ENCODE measurements around the gene DHCR7. TPM values are rescaled to one million over a fixed set of nuclear protein-coding genes. Genes with fewer than 3 reads are reported as not detected.

Gene DHCR7
- total RNA-seq, 4 donors from 2014 or later: 2.5 to 7.3 (median 5.9) TPM

- no peak for ATAC-seq
- no peak for TF ChIP-seq CTCF (IDR thresholded peaks at IDR 0.05 in 4 of 5, conservative IDR thresholded peaks at IDR 0.05 in 1 of 5)
- no peak for TF ChIP-seq POLR2A (IDR thresholded peaks at IDR 0.05)
Observed at GRCh38 chr11:71387784-71388636, 60.2 kb downstream of the DHCR7 start.

GRCh38 chr11:71387200-71387599 is 61.0 kb downstream of the DHCR7 start:
- ATAC-seq: no peak
- Histone ChIP-seq H3K9me3 (no peaks in the 10 kb centered on the region), H3K4me1 (no peaks in the 10 kb centered on the region), H3K27ac (no peak overlapping the region), H3K27me3 (peaks cover 0 to 17% (median 0%) of the 10 kb centered on the region in 3 donors), H3K4me3 (no peak overlapping the region), H3K36me3 (no peaks in the 10 kb centered on the region)
- intact Hi-C loops (cut with DNase I; ENCODE audit: low total_unique reads) (no loop called here), in situ Hi-C loops (cut with MboI; ENCODE audit: low sequenced_read_pairs in 4 of 4) (no loop called here)
- TF ChIP-seq CTCF (IDR thresholded peaks at IDR 0.05 in 4 of 5, conservative IDR thresholded peaks at IDR 0.05 in 1 of 5) (no peak), POLR2A (IDR thresholded peaks at IDR 0.05) (no peak)
- DNase-seq: no peak

More at GRCh38 chr11:71387784-71388636, 60.2 kb downstream of the DHCR7 start:
- intact Hi-C loops (cut with DNase I; ENCODE audit: low total_unique reads) (no loop called here), in situ Hi-C loops (cut with MboI; ENCODE audit: low sequenced_read_pairs in 4 of 4) (no loop called here)
- DNase-seq: no peak
- Histone ChIP-seq H3K36me3 (no peaks in the 10 kb centered on the region), H3K27ac (no peak overlapping the region), H3K4me3 (no peak overlapping the region), H3K9me3 (no peaks in the 10 kb centered on the region), H3K27me3 (peaks cover 0 to 17% (median 0%) of the 10 kb centered on the region in 3 donors), H3K4me1 (no peaks in the 10 kb centered on the region)

- Histone ChIP-seq H3K4me1 (no peaks in the 10 kb centered on the region), H3K4me3 (no peak overlapping the region), H3K36me3 (no peaks in the 10 kb centered on the region), H3K9me3 (no peaks in the 10 kb centered on the region), H3K27ac (no peak overlapping the region), H3K27me3 (peaks cover 0 to 17% (median 0%) of the 10 kb centered on the region in 3 donors)
- intact Hi-C loops (cut with DNase I; ENCODE audit: low total_unique reads) (no loop called here), in situ Hi-C loops (cut with MboI; ENCODE audit: low sequenced_read_pairs in 4 of 4) (no loop called here)
- ATAC-seq: no peak
- no peak for DNase-seq
- TF ChIP-seq CTCF (IDR thresholded peaks at IDR 0.05 in 4 of 5, conservative IDR thresholded peaks at IDR 0.05 in 1 of 5): no peak
- no peak for TF ChIP-seq POLR2A (IDR thresholded peaks at IDR 0.05)
Observed at GRCh38 chr11:71386202-71386601, 62.0 kb downstream of the DHCR7 start.

GRCh38 chr11:71385091-71385490 is 63.1 kb downstream of the DHCR7 start:
- in situ Hi-C loops (cut with MboI; ENCODE audit: low sequenced_read_pairs in 4 of 4): no loop called here
- TF ChIP-seq CTCF (IDR thresholded peaks at IDR 0.05 in 4 of 5, conservative IDR thresholded peaks at IDR 0.05 in 1 of 5) (no peak), POLR2A (IDR thresholded peaks at IDR 0.05) (no peak)
- no peak overlapping the region for H3K27ac ChIP-seq
- DNase-seq (no peak), ATAC-seq (no peak)
- H3K9me3 ChIP-seq: no peaks in the 10 kb centered on the region
- no peaks in the 10 kb centered on the region for H3K4me1 ChIP-seq
- intact Hi-C loops (cut with DNase I; ENCODE audit: low total_unique reads): no loop called here
- H3K27me3 ChIP-seq: peaks cover 0 to 13% (median 0%) of the 10 kb centered on the region in 3 donors
- no peaks in the 10 kb centered on the region for H3K36me3 ChIP-seq
- H3K4me3 ChIP-seq: no peak overlapping the region
